Measurements from ENCODE around the gene PLP2.

GRCh38 chrX:49129427-49129826, 42.3 kb upstream of the PLP2 start:
- TF ChIP-seq ARNT (IDR thresholded peaks at IDR 0.05) (no peak), SP1 (IDR thresholded peaks at IDR 0.05) (no peak), FOXK2 (IDR thresholded peaks at IDR 0.05) (no peak), TARDBP (IDR thresholded peaks at IDR 0.05) (no peak), FOXM1 (IDR thresholded peaks at IDR 0.05; ENCODE audit: borderline replicate concordance) (no peak), LEF1 (IDR thresholded peaks at IDR 0.05; ENCODE audit: borderline replicate concordance) (no peak), SUZ12 (IDR thresholded peaks at IDR 0.05) (no peak), ZNF384 (IDR thresholded peaks at IDR 0.05) (no peak), BHLHE40 (IDR thresholded peaks at IDR 0.05; ENCODE audit: borderline replicate concordance) (no peak), ELF4 (IDR thresholded peaks at IDR 0.05) (no peak), CTBP1 (IDR thresholded peaks at IDR 0.05; ENCODE audit: borderline replicate concordance) (no peak)
- TF ChIP-seq, protein P1, sequence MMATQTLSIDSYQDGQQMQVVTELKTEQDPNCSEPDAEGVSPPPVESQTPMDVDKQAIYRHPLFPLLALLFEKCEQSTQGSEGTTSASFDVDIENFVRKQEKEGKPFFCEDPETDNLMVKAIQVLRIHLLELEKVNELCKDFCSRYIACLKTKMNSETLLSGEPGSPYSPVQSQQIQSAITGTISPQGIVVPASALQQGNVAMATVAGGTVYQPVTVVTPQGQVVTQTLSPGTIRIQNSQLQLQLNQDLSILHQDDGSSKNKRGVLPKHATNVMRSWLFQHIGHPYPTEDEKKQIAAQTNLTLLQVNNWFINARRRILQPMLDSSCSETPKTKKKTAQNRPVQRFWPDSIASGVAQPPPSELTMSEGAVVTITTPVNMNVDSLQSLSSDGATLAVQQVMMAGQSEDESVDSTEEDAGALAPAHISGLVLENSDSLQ (IDR thresholded peaks at IDR 0.05) = no peak
